Parathyroid adenoma (tissue), 2 donors: Measurements from ENCODE around the gene TMEM200B.

Experiments used
- H2AFZ ChIP-seq: fragments of 300-600 bp; sonication (generic); one replicate; pipeline ENCODE4 v1.7.0; 2017; ENCODE audit warnings: antibody characterized with exemption, mild to moderate bottlenecking
- H3K27ac ChIP-seq: fragments of 300-600 bp; sonication (generic); one replicate; pipeline ENCODE4 v1.7.0; 2017
- H3K27me3 ChIP-seq: fragments of 300-600 bp; sonication (generic); one replicate; pipeline ENCODE4 v1.7.0; 2017; ENCODE audit warnings: low read length; ENCODE audit not compliant: control insufficient read depth, insufficient read depth
- H3K36me3 ChIP-seq: fragments of 300-600 bp; sonication (generic); one replicate; pipeline ENCODE4 v1.7.0; 2017; ENCODE audit warnings: low read length; ENCODE audit not compliant: control insufficient read depth, insufficient read depth
- H3K4me1 ChIP-seq: fragments of 300-600 bp; sonication (generic); one replicate; pipeline ENCODE4 v1.7.0; 2017; ENCODE audit warnings: control low read depth
- H3K4me2 ChIP-seq: fragments of 300-600 bp; sonication (generic); one replicate; pipeline ENCODE4 v1.7.0; 2017; ENCODE audit warnings: low read length
- H3K4me3 ChIP-seq: fragments of 300-600 bp; sonication (generic); one replicate; pipeline ENCODE4 v1.7.0; 2017; ENCODE audit warnings: low read depth, low read length
- H3K79me2 ChIP-seq: fragments of 300-600 bp; sonication (generic); one replicate; pipeline ENCODE4 v1.7.0; 2017; ENCODE audit warnings: control low read depth
- H3K9ac ChIP-seq: fragments of 300-600 bp; sonication (generic); one replicate; pipeline ENCODE4 v1.7.0; 2017; ENCODE audit warnings: mild to moderate bottlenecking
- H3K9me3 ChIP-seq: fragments of 300-600 bp; sonication (generic); one replicate; pipeline ENCODE4 v1.7.0; 2017; ENCODE audit warnings: low read length; ENCODE audit not compliant: control insufficient read depth
- TF ChIP-seq, protein P1 (sequence below): fragments of 300-600 bp; sonication (generic); IDR thresholded peaks from one replicate; pipeline ENCODE4 v1.7.0; 2017; ENCODE audit warnings: antibody characterized with exemption, mild to moderate bottlenecking
- donor health status: primary hyperparathyroidism.

The TMEM200B gene

DNA sequence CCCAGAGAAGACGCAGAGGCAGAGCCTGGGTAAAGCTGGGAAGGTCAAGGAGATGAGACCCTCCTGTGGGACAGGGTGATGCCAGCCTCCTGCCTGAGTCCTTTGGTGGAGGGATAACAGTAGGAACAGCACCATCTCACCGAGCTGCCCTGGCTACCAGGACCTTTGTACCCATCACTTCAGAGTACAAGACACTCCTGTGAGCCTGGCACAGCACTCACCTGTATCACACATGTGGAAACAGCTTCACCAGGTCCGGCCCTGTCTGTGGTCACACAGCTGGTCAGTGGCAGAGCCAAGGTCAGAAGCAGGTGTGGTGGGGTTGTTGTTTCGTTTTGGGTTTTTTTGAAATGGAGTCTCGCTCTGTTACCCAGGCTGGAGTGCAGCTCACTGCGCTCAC is 5.0 kb upstream of the TMEM200B start:
- Histone ChIP-seq H3K4me3 (no peak overlapping the region), H3K4me2 (no peak overlapping the region), H3K9ac (no peak overlapping the region), H3K27ac (no peak overlapping the region), H3K36me3 (no peaks in the 10 kb centered on the region), H2AFZ (no peak overlapping the region), H3K9me3 (no peaks in the 10 kb centered on the region), H3K4me1 (no peaks in the 10 kb centered on the region), H3K27me3 (no peaks in the 10 kb centered on the region), H3K79me2 (no peaks in the 10 kb centered on the region)
- TF ChIP-seq, protein P1, sequence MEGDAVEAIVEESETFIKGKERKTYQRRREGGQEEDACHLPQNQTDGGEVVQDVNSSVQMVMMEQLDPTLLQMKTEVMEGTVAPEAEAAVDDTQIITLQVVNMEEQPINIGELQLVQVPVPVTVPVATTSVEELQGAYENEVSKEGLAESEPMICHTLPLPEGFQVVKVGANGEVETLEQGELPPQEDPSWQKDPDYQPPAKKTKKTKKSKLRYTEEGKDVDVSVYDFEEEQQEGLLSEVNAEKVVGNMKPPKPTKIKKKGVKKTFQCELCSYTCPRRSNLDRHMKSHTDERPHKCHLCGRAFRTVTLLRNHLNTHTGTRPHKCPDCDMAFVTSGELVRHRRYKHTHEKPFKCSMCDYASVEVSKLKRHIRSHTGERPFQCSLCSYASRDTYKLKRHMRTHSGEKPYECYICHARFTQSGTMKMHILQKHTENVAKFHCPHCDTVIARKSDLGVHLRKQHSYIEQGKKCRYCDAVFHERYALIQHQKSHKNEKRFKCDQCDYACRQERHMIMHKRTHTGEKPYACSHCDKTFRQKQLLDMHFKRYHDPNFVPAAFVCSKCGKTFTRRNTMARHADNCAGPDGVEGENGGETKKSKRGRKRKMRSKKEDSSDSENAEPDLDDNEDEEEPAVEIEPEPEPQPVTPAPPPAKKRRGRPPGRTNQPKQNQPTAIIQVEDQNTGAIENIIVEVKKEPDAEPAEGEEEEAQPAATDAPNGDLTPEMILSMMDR = no peak

DNA sequence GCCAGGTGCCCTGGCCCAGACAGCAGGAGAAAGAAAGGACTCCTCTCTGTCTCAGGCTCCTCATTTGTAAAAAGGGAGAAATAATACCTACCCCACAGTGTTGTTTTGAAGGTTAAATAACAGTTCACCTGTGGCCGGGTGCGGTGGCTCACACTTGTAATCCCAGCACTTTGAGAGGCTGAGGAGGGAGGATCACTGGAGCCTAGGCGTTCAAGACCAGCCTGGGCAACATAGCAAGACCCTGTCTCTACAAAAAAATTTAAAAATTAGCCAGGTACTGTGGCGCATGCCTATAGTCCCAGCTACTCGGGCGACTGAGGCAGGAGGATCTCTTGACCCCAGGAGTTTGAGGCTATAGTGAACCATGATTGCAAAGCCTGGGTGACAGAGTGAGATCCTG is 2.5 kb upstream of the TMEM200B start:
- Histone ChIP-seq H3K4me1 (no peaks in the 10 kb centered on the region), H3K27ac (no peak overlapping the region), H3K4me3 (no peak overlapping the region), H3K36me3 (no peaks in the 10 kb centered on the region), H3K27me3 (no peaks in the 10 kb centered on the region), H3K9ac (no peak overlapping the region), H2AFZ (no peak overlapping the region), H3K9me3 (no peaks in the 10 kb centered on the region), H3K4me2 (no peak overlapping the region), H3K79me2 (no peaks in the 10 kb centered on the region)
- TF ChIP-seq, protein P1 = no peak

DNA sequence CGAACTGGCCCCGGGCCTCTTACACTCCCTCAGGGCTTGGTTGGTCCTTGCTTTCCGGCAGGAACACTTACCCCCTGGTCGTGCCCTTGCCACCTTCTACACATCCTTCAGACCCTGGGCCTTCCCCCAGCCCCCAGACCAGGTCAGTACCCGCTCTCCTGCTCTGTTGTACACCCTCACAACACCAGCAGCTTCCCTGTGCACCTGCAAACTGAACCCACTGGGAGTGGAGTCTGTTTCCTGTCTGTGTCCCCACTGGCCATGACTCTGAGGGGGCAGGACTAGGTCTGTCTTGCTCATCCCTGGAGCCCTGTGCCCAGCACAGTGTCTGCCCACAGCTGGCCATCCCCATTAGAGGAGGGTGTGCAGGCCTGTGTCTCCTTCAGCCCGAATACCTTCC is 2.1 kb upstream of the TMEM200B start:
- Histone ChIP-seq H3K4me2 (no peak overlapping the region), H3K36me3 (no peaks in the 10 kb centered on the region), H3K9me3 (no peaks in the 10 kb centered on the region), H2AFZ (no peak overlapping the region), H3K4me1 (no peaks in the 10 kb centered on the region), H3K9ac (no peak overlapping the region), H3K79me2 (no peaks in the 10 kb centered on the region), H3K4me3 (no peak overlapping the region), H3K27ac (no peak overlapping the region), H3K27me3 (no peaks in the 10 kb centered on the region)
- TF ChIP-seq, protein P1 = no peak

DNA sequence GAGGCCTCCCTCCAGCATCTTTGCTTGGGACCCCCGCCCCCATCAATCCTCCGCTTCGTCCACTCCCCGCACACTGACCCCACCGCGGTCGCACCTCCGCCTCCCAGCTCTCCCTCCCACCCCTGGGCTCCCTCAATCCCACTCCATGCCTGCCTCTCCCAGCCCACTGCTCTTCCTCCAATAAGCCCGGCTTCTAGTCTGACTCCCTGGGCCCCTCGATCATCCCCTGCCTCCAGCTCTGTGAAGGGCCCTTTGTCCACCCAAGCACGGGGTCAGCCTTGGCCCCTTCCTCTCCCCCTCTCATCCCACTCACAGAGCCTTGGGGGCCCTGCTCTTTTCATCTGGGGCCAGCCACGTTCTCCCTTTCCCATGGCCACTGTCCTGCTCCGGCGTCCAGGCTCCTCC is 1.5 kb upstream of the TMEM200B start:
- Histone ChIP-seq H3K9ac (peak overlapping the region; percentile 35), H3K27me3 (no peaks in the 10 kb centered on the region), H3K4me3 (peak overlapping the region; percentile 81), H3K9me3 (no peaks in the 10 kb centered on the region), H3K27ac (peak overlapping the region; percentile 95), H3K36me3 (no peaks in the 10 kb centered on the region), H3K4me2 (peak overlapping the region; percentile 98), H2AFZ (peak overlapping the region; percentile 74), H3K79me2 (no peaks in the 10 kb centered on the region), H3K4me1 (no peaks in the 10 kb centered on the region)
- TF ChIP-seq, protein P1 = no peak

DNA sequence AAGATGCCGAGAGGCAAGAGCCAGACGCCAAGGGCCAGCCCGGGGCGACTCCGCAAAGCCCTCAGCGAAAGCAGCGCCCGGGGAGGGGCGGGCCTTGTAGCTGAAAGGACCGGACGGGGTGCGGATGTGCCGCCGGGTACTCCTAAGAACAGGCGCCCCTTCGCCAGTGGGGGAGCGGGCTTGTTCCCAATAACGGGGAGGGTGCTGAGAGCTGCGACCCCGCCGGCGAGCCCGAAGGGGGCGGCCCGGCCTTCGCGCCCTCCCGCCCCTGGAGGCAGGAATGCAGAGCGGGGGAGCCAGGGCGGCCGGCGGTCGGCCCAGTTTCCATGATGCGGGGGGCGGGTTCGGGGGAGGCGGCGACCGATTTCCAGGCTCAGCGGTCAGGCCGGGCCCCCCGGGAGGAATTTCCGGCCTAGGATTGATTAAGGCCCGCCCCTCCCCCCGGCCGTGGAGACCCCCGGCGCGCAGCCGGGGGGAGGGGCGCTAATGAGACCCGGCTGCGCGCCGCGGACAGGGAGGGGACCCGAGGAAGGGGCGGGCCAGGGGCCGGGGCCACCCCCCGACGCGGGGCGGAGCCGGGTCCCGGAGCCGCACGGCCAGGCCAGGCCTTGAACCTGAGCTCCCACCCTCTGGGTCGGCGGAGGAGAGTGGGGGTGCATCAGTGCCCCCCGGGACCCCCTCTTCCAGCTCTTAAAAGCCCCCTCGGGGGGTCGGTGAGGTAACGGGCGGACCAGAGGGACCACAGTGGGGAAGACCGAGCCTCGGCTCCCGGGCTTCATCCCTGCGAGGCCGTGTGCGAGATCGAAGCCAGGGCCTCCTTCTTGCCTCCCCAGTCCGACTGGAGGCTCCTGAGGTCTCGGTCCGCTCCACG is 898 bp upstream of the TMEM200B start:
- no peaks in the 10 kb centered on the region for H3K27me3 ChIP-seq
- no peaks in the 10 kb centered on the region for H3K9me3 ChIP-seq
- H3K4me1 ChIP-seq = no peaks in the 10 kb centered on the region
- H3K4me3 ChIP-seq = peak overlapping the region; percentile 81
- H2AFZ ChIP-seq = peak overlapping the region; percentile 74
- peak overlapping the region; percentile 95 for H3K27ac ChIP-seq
- no peaks in the 10 kb centered on the region for H3K79me2 ChIP-seq
- H3K9ac ChIP-seq = peak overlapping the region; percentile 53
- TF ChIP-seq, protein P1 = peak; percentile 75
- peak overlapping the region; percentile 98 for H3K4me2 ChIP-seq
- H3K36me3 ChIP-seq = no peaks in the 10 kb centered on the region
